Measurements from ENCODE around the gene DBNL. TPM values are rescaled to one million over a fixed set of nuclear protein-coding genes. Genes with fewer than 3 reads are reported as not detected.

The DBNL gene
- total RNA-seq, 1 donor from 2014 or later = 110 TPM

- peaks cover 12% of the 10 kb centered on the region for H3K36me3 ChIP-seq (ENCODE audit: control insufficient read depth, insufficient read depth, low read length)
- TF ChIP-seq CTCF (IDR thresholded peaks at IDR 0.05; ENCODE audit: insufficient read depth, low read length, severe bottlenecking) = no peak
- DNase-seq (ENCODE audit: low read depth) (no peak), FAIRE-seq (no peak)
- H3K27me3 ChIP-seq (ENCODE audit: control insufficient read depth, insufficient read depth, low read length) = no peaks in the 10 kb centered on the region
- no peak overlapping the region for H3K4me3 ChIP-seq (ENCODE audit: low read depth, low read length)
Observed at GRCh38 chr7:44083796-44084195, 39.3 kb downstream of the DBNL start.

GRCh38 chr7:44084701-44085100 is 40.2 kb downstream of the DBNL start:
- DNase-seq (ENCODE audit: low read depth) = no peak
- TF ChIP-seq CTCF (IDR thresholded peaks at IDR 0.05; ENCODE audit: insufficient read depth, low read length, severe bottlenecking) = no peak
- peaks cover 9% of the 10 kb centered on the region for H3K36me3 ChIP-seq (ENCODE audit: control insufficient read depth, insufficient read depth, low read length)
- no peak for FAIRE-seq
- H3K27me3 ChIP-seq (ENCODE audit: control insufficient read depth, insufficient read depth, low read length) = no peaks in the 10 kb centered on the region
- no peak overlapping the region for H3K4me3 ChIP-seq (ENCODE audit: low read depth, low read length)

GRCh38 chr7:44085546-44085945 is 41.0 kb downstream of the DBNL start:
- DNase-seq (ENCODE audit: low read depth) (no peak), FAIRE-seq (no peak)
- H3K36me3 ChIP-seq (ENCODE audit: control insufficient read depth, insufficient read depth, low read length) = peaks cover under 1% of the 10 kb centered on the region
- H3K27me3 ChIP-seq (ENCODE audit: control insufficient read depth, insufficient read depth, low read length) = no peaks in the 10 kb centered on the region
- no peak for TF ChIP-seq CTCF (IDR thresholded peaks at IDR 0.05; ENCODE audit: insufficient read depth, low read length, severe bottlenecking)
- H3K4me3 ChIP-seq (ENCODE audit: low read depth, low read length) = no peak overlapping the region

GRCh38 chr7:44086627-44087026 is 42.1 kb downstream of the DBNL start:
- FAIRE-seq = no peak
- no peaks in the 10 kb centered on the region for H3K27me3 ChIP-seq (ENCODE audit: control insufficient read depth, insufficient read depth, low read length)
- DNase-seq (ENCODE audit: low read depth) = no peak
- no peak for TF ChIP-seq CTCF (IDR thresholded peaks at IDR 0.05; ENCODE audit: insufficient read depth, low read length, severe bottlenecking)
- H3K4me3 ChIP-seq (ENCODE audit: low read depth, low read length) = no peak overlapping the region
- no peaks in the 10 kb centered on the region for H3K36me3 ChIP-seq (ENCODE audit: control insufficient read depth, insufficient read depth, low read length)

- TF ChIP-seq CTCF (IDR thresholded peaks at IDR 0.05; ENCODE audit: insufficient read depth, low read length, severe bottlenecking) = no peak
- no peak for DNase-seq (ENCODE audit: low read depth)
- Histone ChIP-seq H3K27me3 (ENCODE audit: control insufficient read depth, insufficient read depth, low read length) (no peaks in the 10 kb centered on the region), H3K36me3 (ENCODE audit: control insufficient read depth, insufficient read depth, low read length) (no peaks in the 10 kb centered on the region), H3K4me3 (ENCODE audit: low read depth, low read length) (no peak overlapping the region)
- FAIRE-seq = no peak
Observed at GRCh38 chr7:44087911-44088838, 43.7 kb downstream of the DBNL start.

Data from bronchial epithelial cell (primary cell).